Hematopoietic multipotent progenitor cell treated with erythropoietin and hydrocortisone succinate and interleukin-3 and kit ligand, for 4 days (in vitro differentiated cells): Measurements from ENCODE around the gene CEP112.
"Not testable (repeated sequence)": the region's sequence is repeated elsewhere in the genome, so short reads cannot be mapped to it uniquely, and the experiment has no call there.

Experiments used
- DNase-seq: peaks from one replicate; pipeline ENCODE4 v3.0.0-alpha.2; 2015

The CEP112 gene

DNA sequence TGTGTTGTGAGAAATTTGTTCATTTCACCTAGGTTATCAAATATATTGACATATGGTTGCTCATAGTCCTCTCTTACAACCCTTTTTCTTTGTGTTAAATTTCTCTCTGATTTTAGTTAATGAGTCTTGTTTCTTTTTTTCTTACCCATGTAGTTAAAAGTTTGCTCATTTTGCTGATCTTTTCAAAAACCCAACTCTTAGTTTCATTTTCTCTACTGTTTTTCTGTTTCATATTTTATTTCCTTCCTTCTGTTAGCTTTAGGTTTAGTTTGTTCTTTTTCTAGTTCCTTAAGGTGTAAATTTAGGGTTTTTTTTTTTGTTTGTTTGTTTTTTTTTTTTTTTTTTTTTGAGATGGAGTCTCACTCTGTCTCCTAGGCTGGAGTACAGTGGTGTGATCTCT lies 42.4 kb downstream of the CEP112 start:
- no peak for DNase-seq

DNA sequence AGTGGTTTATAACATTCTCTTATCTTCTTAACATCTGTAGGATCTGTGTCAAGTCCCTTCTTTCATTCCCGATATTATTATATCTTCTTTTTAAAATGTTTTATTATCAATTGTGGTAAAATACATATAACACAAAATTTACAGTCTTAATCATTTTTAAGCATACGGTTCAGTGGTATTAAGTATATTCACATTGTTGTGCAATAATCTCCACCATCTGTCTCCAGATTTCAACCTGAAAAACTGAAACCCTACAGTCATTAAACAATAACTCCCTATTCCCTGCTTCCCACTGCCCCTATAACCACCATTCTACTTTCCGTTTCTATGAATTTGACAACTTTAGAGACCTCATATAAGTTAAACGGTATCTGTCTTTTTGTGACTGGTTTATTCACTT lies 45.5 kb downstream of the CEP112 start:
- DNase-seq, result no peak

DNA sequence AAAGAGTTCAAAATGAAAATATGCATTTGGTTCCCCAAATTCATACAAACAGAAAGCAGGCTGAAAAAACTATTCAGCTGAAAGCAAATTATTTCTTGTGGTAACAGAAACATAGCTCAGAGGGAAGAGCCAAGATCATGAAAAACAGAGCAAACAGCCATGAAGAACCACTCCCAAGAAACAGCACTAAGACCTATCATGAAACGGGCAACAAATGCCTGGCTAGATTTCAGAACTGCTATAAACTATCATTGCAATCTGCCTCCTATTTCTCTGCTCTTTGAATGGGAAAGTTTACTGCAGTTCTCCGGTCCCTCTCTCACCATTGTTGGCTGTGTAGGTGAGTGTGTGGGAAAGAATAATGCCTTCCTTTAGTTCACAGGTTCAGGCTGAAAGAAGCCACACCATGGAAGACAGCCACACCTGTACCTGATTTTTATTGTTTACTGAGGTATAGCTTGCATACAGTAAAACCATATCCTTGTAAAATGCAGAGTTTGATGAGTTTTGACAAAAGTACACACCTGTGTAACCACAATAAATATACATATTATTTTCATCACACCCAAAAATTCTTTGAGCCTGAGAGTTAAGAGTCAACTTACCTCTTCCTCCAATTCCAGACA lies 48.2 kb downstream of the CEP112 start:
- DNase-seq, result no peak

DNA sequence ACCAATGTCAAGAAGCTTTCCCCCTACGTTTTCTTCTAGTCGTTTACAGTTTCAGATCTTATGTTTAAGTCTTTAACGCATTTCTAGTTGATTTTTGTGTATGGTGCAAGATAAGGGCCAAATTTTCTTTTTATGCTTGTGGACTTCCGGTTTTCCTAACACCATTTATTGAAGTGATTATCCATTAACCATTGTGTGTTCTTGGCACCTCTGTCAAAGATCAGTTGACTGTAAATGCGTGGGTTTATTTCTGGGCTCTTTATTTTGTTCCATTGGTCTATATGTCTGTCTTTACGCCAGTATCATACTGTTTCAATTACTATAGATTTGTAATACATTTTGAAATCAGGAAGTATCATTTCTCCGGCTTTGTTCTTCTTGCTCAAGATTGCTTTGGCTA lies 49.5 kb downstream of the CEP112 start:
- DNase-seq, result no peak

DNA sequence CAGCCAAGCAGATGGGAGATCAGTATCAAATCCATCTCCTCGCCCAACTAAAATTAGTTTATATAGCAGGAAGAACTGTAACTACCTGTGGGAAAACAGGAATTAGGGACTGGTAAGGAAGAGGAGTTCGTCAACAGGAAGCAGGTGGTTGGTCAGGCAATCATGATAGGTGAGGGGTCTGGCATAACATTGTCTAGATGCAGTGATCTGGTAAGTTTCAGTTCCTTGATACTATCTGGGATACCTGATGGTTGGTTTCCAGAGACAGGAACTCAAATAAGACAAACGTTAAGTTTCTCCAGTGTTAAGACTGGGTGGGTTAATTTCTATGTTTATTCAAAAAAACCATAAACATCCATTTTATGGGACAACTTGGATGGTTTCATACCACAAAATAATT lies 53.8 kb downstream of the CEP112 start:
- no peak for DNase-seq

DNA sequence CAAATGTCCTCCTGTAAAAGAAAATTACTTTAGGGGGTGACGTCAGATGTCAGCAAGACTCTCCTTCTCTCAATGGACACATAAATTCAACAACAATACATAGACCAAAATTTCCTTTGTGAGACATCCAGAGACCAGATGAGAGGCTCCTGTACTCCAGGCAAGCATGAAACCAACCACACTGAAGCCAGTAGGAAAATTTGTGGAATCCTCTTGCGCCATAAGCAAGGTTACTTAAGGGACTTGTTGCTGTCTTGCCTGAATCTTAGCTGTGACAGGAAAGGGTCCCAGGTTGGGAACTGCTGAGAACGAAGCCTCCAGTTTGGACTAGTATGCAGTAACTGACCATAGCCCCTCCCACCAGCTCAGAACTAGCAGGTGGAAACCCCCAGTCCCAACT lies 56.0 kb downstream of the CEP112 start:
- DNase-seq, result no peak

DNA sequence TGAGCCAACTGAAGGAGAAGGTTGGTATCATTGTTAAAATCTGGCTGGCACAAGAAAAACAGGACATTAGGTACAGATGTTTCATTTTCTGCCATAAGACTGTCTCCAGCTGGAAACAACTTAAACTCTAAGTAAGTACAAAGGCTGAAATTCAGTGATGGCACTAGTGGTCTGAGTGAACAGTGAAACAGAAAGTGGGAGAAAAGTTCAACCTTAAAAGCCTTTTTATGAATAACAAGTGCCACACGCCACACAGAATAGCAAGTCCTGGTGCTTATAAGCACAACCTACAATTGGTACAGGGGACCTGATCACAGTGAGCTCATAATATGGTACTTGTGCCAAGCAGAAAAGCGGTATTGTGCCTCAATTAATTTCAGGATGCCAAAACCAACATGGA lies 56.7 kb downstream of the CEP112 start:
- DNase-seq, result no peak

DNA sequence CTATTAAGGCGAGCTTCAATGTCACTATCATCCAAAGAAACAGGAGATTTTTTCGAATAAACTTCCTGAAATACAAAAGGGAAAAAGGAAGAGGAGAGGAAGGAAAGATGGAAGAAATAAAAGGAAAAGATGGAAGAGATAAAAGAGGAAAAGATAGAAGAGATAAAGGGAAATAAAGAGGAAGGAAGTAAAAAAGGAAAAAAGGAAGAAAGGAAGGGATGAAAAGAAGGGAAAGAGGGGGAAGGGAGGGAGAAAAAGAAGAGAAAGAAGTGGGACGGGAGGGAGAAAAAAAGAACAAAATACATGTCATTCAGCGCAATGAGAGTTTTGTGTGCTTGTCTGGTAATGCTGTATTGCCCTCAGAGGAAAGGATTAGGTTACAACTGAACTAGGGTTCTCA lies 62.2 kb downstream of the CEP112 start:
- DNase-seq, result no peak

DNA sequence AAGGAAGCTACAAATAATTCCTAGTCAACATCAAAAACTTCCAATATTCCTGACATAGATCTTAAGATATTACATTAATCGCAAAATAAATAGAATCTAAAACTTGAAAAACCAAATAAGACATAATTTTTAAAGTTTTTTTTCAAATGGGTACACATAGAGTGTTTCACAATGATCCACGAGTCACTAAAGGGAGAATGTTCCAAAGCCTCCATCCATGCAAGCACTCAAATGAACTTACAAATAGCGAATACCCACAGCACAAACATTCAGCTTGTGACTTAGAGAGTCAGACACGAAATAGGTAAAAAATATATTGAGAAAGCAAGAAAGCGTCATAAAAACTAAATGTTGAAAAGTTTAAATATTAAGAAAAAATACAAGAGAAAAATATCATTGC lies 65.7 kb downstream of the CEP112 start:
- no peak for DNase-seq

DNA sequence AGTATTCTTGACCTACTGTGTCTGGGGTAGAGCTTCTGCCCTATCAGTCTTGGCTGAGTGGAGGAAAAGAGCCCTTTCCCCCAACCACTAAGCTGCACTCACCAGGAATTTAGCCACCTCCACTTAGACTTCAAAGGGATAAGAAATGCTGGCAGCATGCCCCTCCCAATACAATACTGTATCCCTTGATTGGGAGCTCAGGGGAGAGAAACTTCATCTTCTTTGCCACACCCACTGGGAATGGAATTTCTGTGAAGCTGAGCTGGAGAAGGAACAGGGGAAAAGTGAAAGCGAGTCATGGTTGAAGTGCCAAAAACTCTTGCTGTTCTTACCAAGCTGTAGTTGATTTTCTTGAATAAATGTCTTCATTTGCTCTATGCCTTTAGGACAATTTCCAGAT lies 68.8 kb downstream of the CEP112 start:
- DNase-seq, result no peak

DNA sequence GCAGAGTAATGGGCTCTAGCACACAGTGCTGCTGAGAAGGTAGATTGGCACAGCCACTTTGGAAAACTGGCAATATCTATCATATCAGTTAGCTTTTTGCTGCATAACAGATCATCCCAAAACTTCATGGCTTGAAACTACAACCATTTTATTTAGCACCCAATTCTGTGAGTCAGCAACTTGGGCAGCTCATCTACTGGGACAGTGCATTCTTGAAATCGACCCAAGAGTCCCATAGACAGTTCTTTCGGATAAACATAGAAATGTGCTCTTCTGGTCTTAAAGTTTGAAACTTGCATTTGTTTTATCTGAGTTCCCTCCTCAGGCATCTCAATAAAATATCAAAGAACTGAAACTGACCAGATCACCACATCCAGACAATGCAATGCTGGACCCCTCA lies 76.7 kb downstream of the CEP112 start:
- DNase-seq, result no peak

DNA sequence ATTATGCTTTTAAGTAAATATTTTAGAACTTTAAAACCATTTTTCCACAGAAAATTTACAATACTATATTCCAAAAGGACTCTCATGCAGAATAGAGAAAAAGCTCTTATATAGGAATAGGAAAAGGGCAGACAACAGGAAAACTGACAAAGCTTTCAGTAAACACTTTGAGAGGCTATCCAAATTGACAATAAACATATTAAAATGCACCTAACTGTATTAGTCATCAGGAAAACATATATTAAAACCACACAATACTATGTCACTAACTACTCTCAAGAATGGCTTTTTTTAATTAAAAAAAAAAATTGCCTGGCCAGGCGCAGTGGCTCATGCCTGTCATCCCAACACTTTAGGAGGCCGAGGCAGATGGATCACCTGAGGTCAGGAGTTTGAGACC lies 77.3 kb downstream of the CEP112 start:
- DNase-seq, result no peak

DNA sequence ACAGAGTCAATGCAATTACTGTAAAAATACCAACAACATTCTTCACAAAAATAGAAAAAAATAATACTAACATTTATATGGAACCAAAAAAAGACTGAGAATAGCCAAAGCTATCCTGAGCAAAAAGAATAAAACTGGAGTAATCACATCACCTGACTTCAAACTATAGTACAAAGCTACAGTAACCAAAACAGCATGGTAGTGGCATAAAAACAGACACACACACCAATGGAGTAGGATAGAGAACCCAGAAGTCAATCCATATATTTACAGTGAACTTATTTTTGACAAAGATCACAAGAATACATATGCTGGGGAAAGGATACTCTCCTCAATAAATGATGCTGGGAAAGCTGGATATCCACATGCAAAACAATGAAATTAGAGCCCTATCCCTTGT lies 84.2 kb downstream of the CEP112 start:
- no peak for DNase-seq

DNA sequence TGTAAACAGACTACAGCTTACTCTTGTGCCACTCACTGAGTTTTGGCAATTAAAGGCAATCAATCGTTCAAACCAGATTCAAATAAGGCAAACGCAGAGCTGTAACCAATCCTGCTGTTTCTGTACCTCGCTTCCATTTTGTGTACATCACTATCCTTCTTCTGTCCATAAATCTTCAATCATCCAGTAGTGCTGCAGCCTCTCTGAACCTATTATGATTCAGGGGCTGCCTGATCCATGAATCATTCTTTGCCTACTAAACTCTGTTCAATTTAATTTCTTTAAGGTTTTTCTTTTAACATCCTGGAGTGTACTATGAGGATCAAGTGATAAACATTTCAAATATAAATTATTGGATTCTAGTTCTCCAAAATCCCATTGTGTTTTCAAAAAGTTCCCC lies 93.9 kb downstream of the CEP112 start:
- DNase-seq, result no peak

DNA sequence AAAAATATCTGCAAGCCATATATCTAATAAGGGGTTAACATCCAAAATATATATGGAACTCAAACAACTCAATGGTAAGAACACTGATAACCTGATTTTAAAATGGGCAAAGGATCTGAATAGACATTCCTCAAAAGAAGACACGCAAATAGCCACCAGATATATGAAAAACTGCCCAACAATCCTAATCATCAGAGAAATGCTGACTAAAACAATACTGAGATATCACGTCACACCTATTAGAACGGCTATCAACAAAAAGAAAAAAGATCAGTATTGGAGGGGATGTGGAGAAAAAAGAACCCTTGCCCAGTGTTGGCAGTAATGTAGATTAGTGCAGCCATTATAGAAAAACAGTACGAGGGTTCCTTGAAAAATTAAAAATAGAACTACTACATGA lies 97.2 kb downstream of the CEP112 start:
- DNase-seq, result no peak

DNA sequence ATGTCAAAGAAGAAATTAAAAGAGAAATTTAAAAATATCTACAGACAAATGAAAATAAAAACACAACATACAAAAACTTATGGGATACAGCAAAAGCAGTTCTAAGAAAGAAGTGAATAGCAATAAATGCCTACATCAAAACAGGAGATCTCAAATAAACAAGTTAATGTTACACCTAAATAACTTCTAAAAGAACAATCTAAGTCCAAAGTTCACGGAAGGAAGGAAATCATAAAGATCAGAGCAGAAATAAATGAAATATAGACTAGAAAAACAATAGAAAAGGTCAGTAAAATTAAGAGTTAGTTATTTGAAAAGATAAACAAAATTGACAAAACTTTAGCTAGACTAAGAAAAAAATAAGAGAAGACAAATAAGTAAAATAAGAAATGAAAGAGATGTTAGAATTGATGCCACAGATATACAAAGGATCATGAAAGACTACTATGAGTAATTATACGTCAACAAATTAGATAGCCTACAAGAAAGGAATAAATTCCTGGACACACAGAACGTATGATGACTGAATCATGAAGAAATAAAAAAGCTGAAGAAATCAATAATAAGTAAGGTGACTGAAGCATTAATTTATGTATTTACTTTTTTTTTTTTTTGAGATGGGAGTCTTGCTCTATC lies 100.4 kb downstream of the CEP112 start:
- DNase-seq, result no peak

DNA sequence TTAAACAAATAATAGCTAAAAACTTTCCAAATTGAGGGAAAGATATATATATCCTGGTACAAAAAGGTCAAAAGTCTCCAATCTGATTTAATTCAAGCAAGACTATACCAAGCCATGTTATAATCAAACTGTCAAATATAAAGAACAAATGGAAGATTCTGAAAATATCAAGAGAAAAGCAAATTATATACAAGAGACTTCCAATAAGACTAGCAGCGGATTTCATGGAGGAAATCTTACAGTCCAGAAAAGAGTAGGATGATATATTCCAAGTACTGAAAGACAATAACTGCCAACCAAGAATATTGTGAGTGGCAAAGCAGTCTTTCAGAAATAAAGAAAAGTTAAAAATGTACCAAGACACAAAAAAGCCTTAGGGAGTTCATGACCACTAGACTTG lies 102.2 kb downstream of the CEP112 start:
- DNase-seq, result no peak

DNA sequence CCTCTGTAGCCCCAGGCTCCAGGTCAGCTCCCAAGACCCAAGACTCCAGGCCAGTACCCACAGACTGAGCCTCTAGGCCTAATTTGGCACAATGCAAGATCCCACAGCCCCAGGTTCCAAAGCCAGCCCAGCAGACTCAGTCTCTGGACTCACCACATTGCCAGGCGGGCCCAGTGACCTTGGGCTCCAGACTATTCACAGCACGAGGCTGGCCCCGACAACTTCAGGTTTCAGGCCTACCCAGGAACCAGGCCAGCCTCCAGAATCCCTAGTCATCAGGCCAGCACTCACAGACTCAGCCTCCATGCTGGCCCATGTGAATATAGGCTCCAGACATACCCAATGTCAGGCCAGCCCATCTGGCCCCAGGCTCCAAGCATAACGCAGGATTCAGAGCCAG lies 103.8 kb downstream of the CEP112 start:
- DNase-seq, result no peak

DNA sequence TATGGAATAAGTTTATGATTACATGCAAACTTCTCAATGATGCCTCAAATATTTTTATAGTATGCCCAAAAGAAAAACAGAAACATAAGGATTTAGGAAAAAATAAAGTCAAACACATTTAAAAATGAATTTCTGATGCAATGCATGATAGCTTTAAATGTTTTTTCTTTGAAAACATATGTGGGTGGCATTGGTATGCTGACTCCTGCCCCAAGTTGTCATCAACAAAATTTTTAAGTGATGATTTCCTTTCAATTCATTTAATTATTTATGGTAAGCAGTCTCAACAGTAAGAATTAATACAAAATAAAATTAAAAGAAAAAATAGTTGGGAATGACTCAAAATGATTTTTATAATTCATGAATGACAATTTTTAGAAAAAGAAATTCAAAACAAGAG lies 104.9 kb downstream of the CEP112 start:
- no peak for DNase-seq

DNA sequence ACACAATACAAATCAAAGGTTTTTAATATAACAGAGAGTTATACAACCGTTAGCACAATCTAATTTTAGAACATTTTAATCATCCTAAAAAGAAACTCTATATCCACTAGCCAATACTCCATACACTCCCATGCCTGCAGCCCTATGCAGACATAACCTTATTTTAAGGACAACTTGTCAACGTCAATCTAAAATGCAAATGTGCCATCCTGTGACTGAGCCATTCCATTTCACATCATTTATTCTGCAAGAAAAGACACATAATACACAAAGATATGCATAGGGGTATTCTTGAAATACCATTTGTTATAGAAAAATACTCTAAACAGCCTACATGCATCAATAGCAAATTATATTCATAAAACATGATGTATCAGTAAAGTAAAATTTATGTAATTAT lies 106.7 kb downstream of the CEP112 start:
- DNase-seq, result no peak

DNA sequence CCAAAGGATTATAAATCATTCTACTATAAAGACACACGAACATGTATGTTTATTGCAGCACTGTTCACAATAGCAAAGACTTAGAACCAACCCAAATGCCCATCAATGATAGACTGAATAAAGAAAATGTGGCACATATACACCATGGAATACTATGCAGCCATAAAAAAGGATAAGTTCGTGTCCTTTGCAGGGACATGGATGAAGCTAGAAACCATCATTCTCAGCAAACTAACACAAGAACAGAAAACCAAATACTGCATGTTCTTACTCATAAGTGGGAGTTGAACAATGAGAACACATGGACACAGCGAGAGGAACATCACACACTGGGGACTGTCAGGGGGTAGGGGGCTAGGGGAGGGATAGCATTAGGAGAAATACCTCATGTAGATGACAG lies 111.3 kb downstream of the CEP112 start:
- not testable (repeated sequence) for DNase-seq

DNA sequence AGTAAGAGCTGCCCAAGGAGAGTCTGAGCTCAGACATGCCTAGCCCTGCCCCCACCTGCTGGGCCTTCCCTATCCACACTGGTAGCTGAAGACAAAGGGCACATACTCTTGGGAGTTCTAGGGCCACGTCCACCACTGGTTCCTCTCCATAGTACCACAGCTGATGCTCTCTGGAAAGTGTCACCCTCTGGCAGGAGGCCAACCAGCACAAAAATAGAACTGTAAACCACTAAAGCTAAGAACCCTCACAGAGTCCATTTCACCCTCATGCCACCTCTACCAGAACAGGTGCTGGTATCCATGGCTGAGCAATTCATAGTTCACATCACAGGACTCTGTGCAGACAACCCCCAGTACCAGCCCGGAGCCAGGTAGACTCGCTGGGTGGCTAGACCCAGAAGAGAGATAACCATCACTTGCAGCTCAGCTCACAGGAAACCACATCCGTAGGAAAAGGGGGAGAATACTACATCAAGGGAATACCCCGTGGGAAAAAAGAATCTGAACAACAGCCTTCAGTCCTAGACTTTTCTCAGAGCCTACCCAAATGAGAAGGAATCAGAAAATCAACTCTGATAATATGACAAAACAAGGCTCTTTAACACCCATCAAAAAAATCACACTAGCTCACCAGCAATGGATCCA lies 115.3 kb downstream of the CEP112 start:
- DNase-seq, result no peak

DNA sequence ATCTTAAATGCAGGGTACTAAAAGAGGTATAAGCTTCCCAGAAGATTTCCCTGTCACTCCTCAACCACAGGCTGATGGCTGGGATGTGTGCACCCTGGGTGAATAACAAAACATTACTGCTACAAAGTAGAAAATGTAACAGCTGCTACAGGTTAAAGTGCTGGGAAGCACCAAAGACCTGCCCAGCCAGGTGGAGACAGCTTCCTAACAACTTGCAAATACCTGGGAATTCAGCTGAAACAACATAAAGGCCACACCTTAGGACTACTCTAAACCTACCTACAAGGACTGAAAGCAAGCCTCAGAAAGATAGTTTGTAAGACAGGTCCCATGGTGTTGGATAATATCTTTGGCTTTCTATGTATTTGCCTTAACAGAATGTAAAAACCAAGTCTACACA lies 118.5 kb downstream of the CEP112 start:
- no peak for DNase-seq

DNA sequence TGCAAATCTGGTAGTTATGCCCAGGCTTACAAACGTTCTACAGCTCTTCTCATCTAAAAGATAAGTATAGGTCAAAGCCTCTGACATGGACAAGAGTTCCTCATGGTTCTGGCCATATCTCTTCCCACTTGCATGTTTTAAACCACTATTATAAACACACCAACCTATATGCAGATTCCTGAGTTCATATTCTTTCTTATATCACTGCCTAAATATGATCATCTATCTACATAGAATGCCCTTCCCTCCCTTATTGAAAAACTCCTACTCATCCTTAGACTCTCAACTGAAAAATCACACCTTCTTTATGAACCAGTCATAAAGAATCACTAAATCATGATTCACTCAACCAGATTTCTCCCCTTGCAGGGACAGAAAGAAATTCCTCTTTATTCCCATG lies 128.2 kb downstream of the CEP112 start:
- DNase-seq, result no peak

DNA sequence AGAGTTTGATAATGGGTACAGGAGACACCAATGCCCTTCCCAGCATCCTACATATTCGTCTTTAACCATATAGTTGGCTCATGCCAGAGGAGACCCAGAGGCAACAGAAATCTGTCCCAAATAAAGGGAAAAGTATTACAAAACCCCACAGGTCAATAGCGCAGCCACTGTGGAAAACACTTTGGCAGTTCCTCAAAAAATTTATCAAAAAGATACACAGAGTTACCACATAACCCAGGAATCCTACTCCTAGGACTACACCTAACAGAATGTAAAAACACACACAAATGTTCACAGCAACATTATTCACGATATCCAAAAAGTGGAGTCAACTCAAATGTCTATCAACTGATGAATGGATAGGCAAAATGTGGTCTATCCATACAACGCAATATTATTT lies 135.8 kb downstream of the CEP112 start:
- DNase-seq, result no peak
